ENCODE measurements around the gene NHLRC1. TPM values are rescaled to one million over a fixed set of nuclear protein-coding genes. Genes with fewer than 3 reads are reported as not detected.

Gene NHLRC1
- total and polyA plus RNA-seq, 2 of the 13 experiments (the other 11 are each of a cell fraction or from before 2014, with no cell fraction given), result 0.04 to 0.11 TPM

DNA sequence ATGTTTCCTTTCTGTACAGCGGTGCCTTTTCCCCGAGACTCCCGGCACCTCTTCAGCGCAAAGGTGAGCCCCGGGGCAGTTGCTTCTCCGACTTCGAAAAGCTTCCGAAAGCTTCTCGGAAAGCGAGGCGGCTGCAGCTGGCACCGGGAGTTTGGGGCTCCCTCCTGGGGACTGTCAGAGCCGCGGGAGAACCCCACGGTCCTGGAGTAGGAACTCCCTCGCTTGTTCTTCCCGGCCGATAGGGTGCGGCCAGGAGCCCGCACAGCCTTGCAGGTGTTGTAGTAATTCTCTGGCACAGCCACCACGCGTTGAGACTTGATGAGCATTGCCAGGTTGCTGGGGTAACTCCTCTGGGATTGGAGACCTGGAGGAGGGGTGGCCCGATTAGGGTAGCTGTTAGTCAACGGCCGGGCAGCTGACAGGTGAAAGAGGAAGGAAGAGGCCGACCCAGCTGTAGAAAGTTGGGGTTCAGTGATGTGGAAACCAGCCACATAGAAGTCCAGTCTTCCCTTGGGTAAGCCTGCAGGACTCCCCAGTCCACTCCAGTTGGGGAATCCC lies 33.5 kb upstream of the NHLRC1 start (continued):
- TF ChIP-seq, protein P1, sequence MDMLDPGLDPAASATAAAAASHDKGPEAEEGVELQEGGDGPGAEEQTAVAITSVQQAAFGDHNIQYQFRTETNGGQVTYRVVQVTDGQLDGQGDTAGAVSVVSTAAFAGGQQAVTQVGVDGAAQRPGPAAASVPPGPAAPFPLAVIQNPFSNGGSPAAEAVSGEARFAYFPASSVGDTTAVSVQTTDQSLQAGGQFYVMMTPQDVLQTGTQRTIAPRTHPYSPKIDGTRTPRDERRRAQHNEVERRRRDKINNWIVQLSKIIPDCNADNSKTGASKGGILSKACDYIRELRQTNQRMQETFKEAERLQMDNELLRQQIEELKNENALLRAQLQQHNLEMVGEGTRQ (IDR thresholded peaks at IDR 0.05; ENCODE audit: low read depth, low read length), result no peak
- TF ChIP-seq, protein P1 (CRISPR knock-in tag; IDR thresholded peaks at IDR 0.05; ENCODE audit: borderline replicate concordance), result no peak
- TF ChIP-seq, protein P2, sequence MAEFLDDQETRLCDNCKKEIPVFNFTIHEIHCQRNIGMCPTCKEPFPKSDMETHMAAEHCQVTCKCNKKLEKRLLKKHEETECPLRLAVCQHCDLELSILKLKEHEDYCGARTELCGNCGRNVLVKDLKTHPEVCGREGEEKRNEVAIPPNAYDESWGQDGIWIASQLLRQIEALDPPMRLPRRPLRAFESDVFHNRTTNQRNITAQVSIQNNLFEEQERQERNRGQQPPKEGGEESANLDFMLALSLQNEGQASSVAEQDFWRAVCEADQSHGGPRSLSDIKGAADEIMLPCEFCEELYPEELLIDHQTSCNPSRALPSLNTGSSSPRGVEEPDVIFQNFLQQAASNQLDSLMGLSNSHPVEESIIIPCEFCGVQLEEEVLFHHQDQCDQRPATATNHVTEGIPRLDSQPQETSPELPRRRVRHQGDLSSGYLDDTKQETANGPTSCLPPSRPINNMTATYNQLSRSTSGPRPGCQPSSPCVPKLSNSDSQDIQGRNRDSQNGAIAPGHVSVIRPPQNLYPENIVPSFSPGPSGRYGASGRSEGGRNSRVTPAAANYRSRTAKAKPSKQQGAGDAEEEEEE (CRISPR knock-in tag; IDR thresholded peaks at IDR 0.05; ENCODE audit: borderline replicate concordance), result no peak
- TF ChIP-seq, protein P3, sequence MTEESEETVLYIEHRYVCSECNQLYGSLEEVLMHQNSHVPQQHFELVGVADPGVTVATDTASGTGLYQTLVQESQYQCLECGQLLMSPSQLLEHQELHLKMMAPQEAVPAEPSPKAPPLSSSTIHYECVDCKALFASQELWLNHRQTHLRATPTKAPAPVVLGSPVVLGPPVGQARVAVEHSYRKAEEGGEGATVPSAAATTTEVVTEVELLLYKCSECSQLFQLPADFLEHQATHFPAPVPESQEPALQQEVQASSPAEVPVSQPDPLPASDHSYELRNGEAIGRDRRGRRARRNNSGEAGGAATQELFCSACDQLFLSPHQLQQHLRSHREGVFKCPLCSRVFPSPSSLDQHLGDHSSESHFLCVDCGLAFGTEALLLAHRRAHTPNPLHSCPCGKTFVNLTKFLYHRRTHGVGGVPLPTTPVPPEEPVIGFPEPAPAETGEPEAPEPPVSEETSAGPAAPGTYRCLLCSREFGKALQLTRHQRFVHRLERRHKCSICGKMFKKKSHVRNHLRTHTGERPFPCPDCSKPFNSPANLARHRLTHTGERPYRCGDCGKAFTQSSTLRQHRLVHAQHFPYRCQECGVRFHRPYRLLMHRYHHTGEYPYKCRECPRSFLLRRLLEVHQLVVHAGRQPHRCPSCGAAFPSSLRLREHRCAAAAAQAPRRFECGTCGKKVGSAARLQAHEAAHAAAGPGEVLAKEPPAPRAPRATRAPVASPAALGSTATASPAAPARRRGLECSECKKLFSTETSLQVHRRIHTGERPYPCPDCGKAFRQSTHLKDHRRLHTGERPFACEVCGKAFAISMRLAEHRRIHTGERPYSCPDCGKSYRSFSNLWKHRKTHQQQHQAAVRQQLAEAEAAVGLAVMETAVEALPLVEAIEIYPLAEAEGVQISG (CRISPR knock-in tag; IDR thresholded peaks at IDR 0.05), result peak; percentile 84
- TF ChIP-seq, protein P4, sequence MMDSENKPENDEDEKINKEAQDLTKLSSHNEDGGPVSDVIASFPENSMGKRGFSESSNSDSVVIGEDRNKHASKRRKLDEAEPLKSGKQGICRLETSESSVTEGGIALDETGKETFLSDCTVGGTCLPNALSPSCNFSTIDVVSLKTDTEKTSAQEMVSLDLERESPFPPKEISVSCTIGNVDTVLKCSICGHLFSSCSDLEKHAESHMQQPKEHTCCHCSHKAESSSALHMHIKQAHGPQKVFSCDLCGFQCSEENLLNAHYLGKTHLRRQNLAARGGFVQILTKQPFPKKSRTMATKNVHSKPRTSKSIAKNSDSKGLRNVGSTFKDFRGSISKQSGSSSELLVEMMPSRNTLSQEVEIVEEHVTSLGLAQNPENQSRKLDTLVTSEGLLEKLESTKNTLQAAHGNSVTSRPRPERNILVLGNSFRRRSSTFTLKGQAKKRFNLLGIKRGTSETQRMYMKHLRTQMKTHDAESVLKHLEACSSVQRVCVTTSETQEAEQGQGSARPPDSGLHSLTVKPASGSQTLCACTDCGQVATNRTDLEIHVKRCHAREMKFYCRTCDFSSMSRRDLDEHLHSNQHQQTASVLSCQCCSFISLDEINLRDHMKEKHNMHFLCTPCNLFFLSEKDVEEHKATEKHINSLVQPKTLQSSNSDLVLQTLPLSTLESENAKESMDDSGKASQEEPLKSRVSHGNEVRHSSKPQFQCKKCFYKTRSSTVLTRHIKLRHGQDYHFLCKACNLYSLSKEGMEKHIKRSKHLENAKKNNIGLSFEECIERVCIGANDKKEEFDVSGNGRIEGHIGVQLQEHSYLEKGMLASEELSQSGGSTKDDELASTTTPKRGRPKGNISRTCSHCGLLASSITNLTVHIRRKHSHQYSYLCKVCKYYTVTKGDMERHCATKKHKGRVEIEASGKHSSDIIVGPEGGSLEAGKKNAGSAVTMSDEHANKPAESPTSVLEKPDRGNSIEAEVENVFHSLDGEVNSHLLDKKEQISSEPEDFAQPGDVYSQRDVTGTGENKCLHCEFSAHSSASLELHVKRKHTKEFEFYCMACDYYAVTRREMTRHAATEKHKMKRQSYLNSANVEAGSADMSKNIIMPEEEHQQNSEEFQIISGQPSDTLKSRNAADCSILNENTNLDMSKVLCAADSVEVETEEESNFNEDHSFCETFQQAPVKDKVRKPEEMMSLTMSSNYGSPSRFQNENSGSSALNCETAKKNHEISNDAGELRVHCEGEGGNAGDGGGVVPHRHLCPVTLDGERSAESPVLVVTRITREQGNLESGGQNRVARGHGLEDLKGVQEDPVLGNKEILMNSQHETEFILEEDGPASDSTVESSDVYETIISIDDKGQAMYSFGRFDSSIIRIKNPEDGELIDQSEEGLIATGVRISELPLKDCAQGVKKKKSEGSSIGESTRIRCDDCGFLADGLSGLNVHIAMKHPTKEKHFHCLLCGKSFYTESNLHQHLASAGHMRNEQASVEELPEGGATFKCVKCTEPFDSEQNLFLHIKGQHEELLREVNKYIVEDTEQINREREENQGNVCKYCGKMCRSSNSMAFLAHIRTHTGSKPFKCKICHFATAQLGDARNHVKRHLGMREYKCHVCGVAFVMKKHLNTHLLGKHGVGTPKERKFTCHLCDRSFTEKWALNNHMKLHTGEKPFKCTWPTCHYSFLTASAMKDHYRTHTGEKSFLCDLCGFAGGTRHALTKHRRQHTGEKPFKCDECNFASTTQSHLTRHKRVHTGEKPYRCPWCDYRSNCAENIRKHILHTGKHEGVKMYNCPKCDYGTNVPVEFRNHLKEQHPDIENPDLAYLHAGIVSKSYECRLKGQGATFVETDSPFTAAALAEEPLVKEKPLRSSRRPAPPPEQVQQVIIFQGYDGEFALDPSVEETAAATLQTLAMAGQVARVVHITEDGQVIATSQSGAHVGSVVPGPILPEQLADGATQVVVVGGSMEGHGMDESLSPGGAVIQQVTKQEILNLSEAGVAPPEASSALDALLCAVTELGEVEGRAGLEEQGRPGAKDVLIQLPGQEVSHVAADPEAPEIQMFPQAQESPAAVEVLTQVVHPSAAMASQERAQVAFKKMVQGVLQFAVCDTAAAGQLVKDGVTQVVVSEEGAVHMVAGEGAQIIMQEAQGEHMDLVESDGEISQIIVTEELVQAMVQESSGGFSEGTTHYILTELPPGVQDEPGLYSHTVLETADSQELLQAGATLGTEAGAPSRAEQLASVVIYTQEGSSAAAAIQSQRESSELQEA (CRISPR knock-in tag; IDR thresholded peaks at IDR 0.05; ENCODE audit: not compliant biosample characterization), result peak; percentile 60
- TF ChIP-seq ZNF367 (CRISPR knock-in tag; IDR thresholded peaks at IDR 0.05; ENCODE audit: borderline replicate concordance), result no peak
- TF ChIP-seq CHD2 (IDR thresholded peaks at IDR 0.05; ENCODE audit: low read depth, low read length), result no peak
- TF ChIP-seq ZNF747 (CRISPR knock-in tag; IDR thresholded peaks at IDR 0.05; ENCODE audit: borderline replicate concordance), result no peak
- no peak for TF ChIP-seq ZNF616 (CRISPR knock-in tag; IDR thresholded peaks at IDR 0.05; ENCODE audit: low read depth)
- TF ChIP-seq RFX1 (IDR thresholded peaks at IDR 0.05), result no peak
- TF ChIP-seq, protein P5, sequence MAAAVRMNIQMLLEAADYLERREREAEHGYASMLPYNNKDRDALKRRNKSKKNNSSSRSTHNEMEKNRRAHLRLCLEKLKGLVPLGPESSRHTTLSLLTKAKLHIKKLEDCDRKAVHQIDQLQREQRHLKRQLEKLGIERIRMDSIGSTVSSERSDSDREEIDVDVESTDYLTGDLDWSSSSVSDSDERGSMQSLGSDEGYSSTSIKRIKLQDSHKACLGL (CRISPR knock-in tag; IDR thresholded peaks at IDR 0.05), result no peak; the same call in 1 of the 2 replicates
